Spinal cord (tissue), 10 donors: ENCODE results near the gene XRCC4. TPM values are rescaled to one million over a fixed set of nuclear protein-coding genes. Genes with fewer than 3 reads are reported as not detected.

Experiments
- DNase-seq, 6 donors: peaks; one replicate each; pipeline versions ENCODE4 v3.0.0 to v3.0.0-alpha.2; 2013 to 2015; ENCODE audit warnings: low spot score in 6 of 6, low read depth in 4 of 6
- H3K27ac ChIP-seq: one replicate; pipeline ENCODE4 v1.5.1; 2013; ENCODE audit warnings: low read depth, low read length, control low read depth
- H3K27me3 ChIP-seq: one replicate; pipeline ENCODE4 v1.6.1; 2013; ENCODE audit warnings: low read length; ENCODE audit not compliant: control insufficient read depth, insufficient read depth
- H3K36me3 ChIP-seq: one replicate; pipeline ENCODE4 v1.6.1; 2013; ENCODE audit warnings: low read length; ENCODE audit not compliant: control insufficient read depth, insufficient read depth
- H3K4me1 ChIP-seq: one replicate; pipeline ENCODE4 v1.6.1; 2013; ENCODE audit warnings: low read length; ENCODE audit not compliant: control insufficient read depth, insufficient read depth
- H3K4me3 ChIP-seq: one replicate; pipeline ENCODE4 v1.5.1; 2013; ENCODE audit warnings: low read depth, low read length, control low read depth
- H3K9me3 ChIP-seq: one replicate; pipeline ENCODE4 v1.6.1; 2013; ENCODE audit warnings: low read length; ENCODE audit not compliant: control insufficient read depth, insufficient read depth
- WGBS: methylation state at CpG from one replicate; pipeline ENCODE4 v1.1.5; 2013; ENCODE audit warnings: missing lambda C conversion rate; ENCODE audit not compliant: insufficient coverage; 5-methylcytosine and 5-hydroxymethylcytosine counted together
- polyA plus RNA-seq, 2 donors: library from polyadenylated mRNA; unstranded; fragments of 120-200 nt; gene quantifications; one replicate each; pipeline ENCODE4 v1.2.1, GENCODE V29; 2013; ENCODE audit not compliant: insufficient read length in 2 of 2
- total RNA-seq, 2 donors: library from RNA; depleted of rRNA in 1 of 2; stranded (reverse); fragments of 120-200 nt in 1 of 2; fragments of >200 nt in 1 of 2; gene quantifications; one replicate each; pipeline versions ENCODE4 v1.2.3 to v1.2.4, GENCODE V29; 2013 to 2014
- donor health status: healthy.

XRCC4 gene
- total and polyA plus RNA-seq, 4 donors = 7.6 to 13.2 (median 9.7) TPM

- 100% methylated on average over 1 of the region's 2 CpGs for WGBS
- peak in 1 of 6 donors; percentile 18 for DNase-seq
- Histone ChIP-seq H3K4me1 (no peaks in the 10 kb centered on the region), H3K27ac (no peak overlapping the region), H3K9me3 (peaks cover 7% of the 10 kb centered on the region), H3K36me3 (no peaks in the 10 kb centered on the region), H3K27me3 (no peaks in the 10 kb centered on the region), H3K4me3 (no peak overlapping the region)
Observed at GRCh38 chr5:83312663-83313062, 235.3 kb downstream of the XRCC4 start.

DNA sequence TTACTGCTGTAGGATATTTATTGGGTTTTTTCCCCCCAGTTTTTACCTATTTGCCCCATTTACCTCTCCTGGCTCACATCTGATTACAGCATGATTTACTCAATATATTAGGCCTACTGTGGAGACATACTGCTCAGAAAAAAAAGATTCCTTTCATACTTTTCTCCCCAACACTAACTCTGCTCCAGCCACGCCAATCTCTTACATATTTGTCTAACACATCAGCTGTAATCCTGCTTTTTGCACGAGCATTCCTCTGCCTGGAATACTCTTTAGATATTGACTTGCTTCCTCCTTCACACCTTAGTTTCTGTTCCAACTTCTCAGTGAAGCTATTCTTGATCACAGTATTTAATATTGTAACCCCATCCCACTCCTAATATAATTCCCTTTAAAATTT lies 236.1 kb downstream of the XRCC4 start:
- Histone ChIP-seq H3K36me3 (no peaks in the 10 kb centered on the region), H3K27me3 (no peaks in the 10 kb centered on the region), H3K9me3 (peaks cover 7% of the 10 kb centered on the region), H3K4me1 (no peaks in the 10 kb centered on the region), H3K4me3 (no peak overlapping the region), H3K27ac (no peak overlapping the region)
- peak in 1 of 6 donors; percentile 14 for DNase-seq
- 85% methylated on average over 2 of the region's 2 CpGs for WGBS

GRCh38 chr5:83321483-83322055 lies 244.2 kb downstream of the XRCC4 start:
- H3K36me3 ChIP-seq = no peaks in the 10 kb centered on the region
- no peak for DNase-seq
- no peak overlapping the region for H3K27ac ChIP-seq
- H3K27me3 ChIP-seq = no peaks in the 10 kb centered on the region
- no peak overlapping the region for H3K4me3 ChIP-seq
- H3K4me1 ChIP-seq = no peaks in the 10 kb centered on the region
- no peaks in the 10 kb centered on the region for H3K9me3 ChIP-seq

GRCh38 chr5:83322273-83322924 lies 245.1 kb downstream of the XRCC4 start:
- no peaks in the 10 kb centered on the region for H3K36me3 ChIP-seq
- H3K4me3 ChIP-seq = no peak overlapping the region
- H3K9me3 ChIP-seq = no peaks in the 10 kb centered on the region
- no peaks in the 10 kb centered on the region for H3K27me3 ChIP-seq
- H3K4me1 ChIP-seq = no peaks in the 10 kb centered on the region
- no CpG with 5 or more reads among the region's 5 CpGs for WGBS
- H3K27ac ChIP-seq = no peak overlapping the region
- no peak for DNase-seq

- no peaks in the 10 kb centered on the region for H3K4me1 ChIP-seq
- no peaks in the 10 kb centered on the region for H3K27me3 ChIP-seq
- no peaks in the 10 kb centered on the region for H3K36me3 ChIP-seq
- H3K27ac ChIP-seq = no peak overlapping the region
- no peaks in the 10 kb centered on the region for H3K9me3 ChIP-seq
- H3K4me3 ChIP-seq = no peak overlapping the region
- DNase-seq = no peak
Observed at GRCh38 chr5:83323557-83324180, 246.3 kb downstream of the XRCC4 start.

GRCh38 chr5:83331842-83332241 lies 254.5 kb downstream of the XRCC4 start:
- Histone ChIP-seq H3K27ac (no peak overlapping the region), H3K36me3 (no peaks in the 10 kb centered on the region), H3K4me1 (no peaks in the 10 kb centered on the region), H3K27me3 (no peaks in the 10 kb centered on the region), H3K9me3 (no peaks in the 10 kb centered on the region), H3K4me3 (no peak overlapping the region)
- no peak for DNase-seq
- 100% methylated on average over 1 of the region's 2 CpGs for whole genome bisulfite sequencing

GRCh38 chr5:83337453-83338035 lies 260.2 kb downstream of the XRCC4 start:
- no peak for DNase-seq
- H3K27ac ChIP-seq = no peak overlapping the region
- WGBS = 100% methylated on average over 1 of the region's 4 CpGs
- H3K9me3 ChIP-seq = no peaks in the 10 kb centered on the region
- H3K4me3 ChIP-seq = no peak overlapping the region
- H3K36me3 ChIP-seq = no peaks in the 10 kb centered on the region
- H3K27me3 ChIP-seq = no peaks in the 10 kb centered on the region
- H3K4me1 ChIP-seq = no peaks in the 10 kb centered on the region

DNA sequence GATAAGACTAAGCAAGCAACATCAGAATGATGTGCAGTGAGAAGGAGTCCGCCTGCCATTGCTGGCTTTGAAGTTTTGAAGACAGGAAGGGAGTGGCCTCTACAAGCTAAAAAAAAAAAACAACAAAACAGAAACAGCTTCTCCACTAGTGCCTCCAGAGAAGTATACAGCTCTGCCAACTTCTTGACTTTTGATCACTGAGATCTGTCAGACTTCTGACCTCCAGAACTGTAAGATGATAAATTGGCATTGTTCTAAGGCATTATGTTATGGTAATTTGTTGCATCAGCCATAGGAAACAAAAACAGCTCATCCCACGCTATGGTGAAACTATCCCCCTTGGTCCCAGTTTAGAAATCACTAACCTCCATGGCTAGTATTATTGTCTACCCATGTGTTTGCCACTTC lies 263.2 kb downstream of the XRCC4 start:
- no peak for DNase-seq
- Histone ChIP-seq H3K4me1 (no peaks in the 10 kb centered on the region), H3K27me3 (no peaks in the 10 kb centered on the region), H3K27ac (no peak overlapping the region), H3K36me3 (no peaks in the 10 kb centered on the region), H3K4me3 (no peak overlapping the region), H3K9me3 (no peaks in the 10 kb centered on the region)
- no CpG with 5 or more reads among the region's 2 CpGs for WGBS

GRCh38 chr5:83341815-83342334 lies 264.5 kb downstream of the XRCC4 start:
- Histone ChIP-seq H3K27me3 (no peaks in the 10 kb centered on the region), H3K9me3 (no peaks in the 10 kb centered on the region), H3K4me1 (no peaks in the 10 kb centered on the region), H3K4me3 (no peak overlapping the region), H3K36me3 (no peaks in the 10 kb centered on the region), H3K27ac (no peak overlapping the region)
- no peak for DNase-seq
- no CpG with 5 or more reads among the region's 3 CpGs for WGBS
